ENCODE data around the gene NARS2.

GRCh38 chr11:78588517-78588916, 13.9 kb upstream of the NARS2 start:
- TF ChIP-seq CTCF (conservative IDR thresholded peaks at IDR 0.05 in 1 of 2, IDR thresholded peaks at IDR 0.05 in 1 of 2; ENCODE audit: extremely low read depth in 1 of 2, insufficient read depth in 1 of 2, low read depth in 1 of 2, low read length in 2 of 2) = no peak
- TF ChIP-seq EZH2 (IDR thresholded peaks at IDR 0.05; ENCODE audit: borderline replicate concordance, low read length) = no peak

Data from mammary epithelial cell (primary cell).